ENCODE measurements around the gene MEA1.

DNA sequence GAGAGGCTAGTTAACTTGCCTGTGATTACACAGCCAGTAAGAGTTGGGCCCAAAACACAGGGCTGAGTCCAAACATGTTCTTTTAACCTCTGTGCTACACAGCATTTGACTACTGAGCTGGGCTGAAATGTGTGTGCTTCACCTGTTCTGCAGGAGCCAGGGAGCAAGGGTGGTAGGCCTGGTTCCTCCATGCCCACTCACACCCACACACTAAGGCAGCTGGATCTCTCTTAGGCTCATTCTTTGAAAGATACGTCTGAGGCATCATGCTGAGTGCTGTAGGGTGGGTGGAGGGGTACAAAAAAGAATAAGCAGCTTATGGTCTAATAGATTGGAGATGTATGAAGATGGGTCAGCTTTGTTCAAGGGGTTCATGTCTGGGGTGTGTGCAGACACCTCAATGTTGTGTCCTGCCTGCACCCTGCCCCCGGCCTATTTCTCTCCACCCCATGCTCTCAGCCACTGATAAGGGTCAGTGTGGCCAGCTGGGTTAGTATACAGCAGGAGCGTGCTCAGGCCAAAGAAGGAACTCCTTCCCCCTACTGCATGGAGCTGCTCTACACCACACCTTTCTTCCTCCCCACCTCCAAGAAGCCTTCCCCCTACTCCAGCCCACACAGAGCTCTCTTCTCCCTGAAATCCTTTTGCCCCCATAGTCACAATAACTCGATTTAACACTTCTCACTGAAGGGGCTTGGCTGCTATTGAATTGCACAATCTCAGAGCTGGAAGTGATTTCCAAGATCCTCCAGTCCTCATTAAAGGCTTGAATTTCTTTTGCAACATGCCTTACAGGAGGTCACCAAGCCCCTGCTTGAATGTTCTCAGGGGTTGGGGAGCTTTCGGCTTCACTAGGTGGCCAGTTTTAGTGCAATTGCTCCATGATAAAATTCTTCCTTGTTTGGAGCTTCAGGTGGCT lies 26.0 kb downstream of the MEA1 start:
- TF ChIP-seq CEBPB (IDR thresholded peaks at IDR 0.05) (no peak), EP300 (IDR thresholded peaks at IDR 0.05; ENCODE audit: borderline replicate concordance) (no peak), RAD21 (IDR thresholded peaks at IDR 0.05; ENCODE audit: low read depth) (no peak), TCF12 (IDR thresholded peaks at IDR 0.05; ENCODE audit: low read depth) (no peak), EGR1 (IDR thresholded peaks at IDR 0.05) (no peak), NFIC (IDR thresholded peaks at IDR 0.05) (no peak), TEAD4 (IDR thresholded peaks at IDR 0.05) (no peak), FOXM1 (IDR thresholded peaks at IDR 0.05; ENCODE audit: borderline replicate concordance, low read depth) (no peak), REST (IDR thresholded peaks at IDR 0.05; ENCODE audit: low read depth) (no peak), YY1 (IDR thresholded peaks at IDR 0.05; ENCODE audit: low read depth) (no peak), CREB1 (IDR thresholded peaks at IDR 0.05; ENCODE audit: low read depth) (no peak), ZBTB7A (IDR thresholded peaks at IDR 0.05; ENCODE audit: low read depth) (no peak), USF1 (IDR thresholded peaks at IDR 0.05) (no peak)
- TF ChIP-seq, protein P1, sequence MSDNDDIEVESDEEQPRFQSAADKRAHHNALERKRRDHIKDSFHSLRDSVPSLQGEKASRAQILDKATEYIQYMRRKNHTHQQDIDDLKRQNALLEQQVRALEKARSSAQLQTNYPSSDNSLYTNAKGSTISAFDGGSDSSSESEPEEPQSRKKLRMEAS (IDR thresholded peaks at IDR 0.05) = no peak

Data from Ishikawa (cell line).